ENCODE measurements around the gene NUDT6. TPM values are rescaled to one million over a fixed set of nuclear protein-coding genes. Genes with fewer than 3 reads are reported as not detected.
A peak's percentile ranks its signal among the peaks of the same experiment; 100 is the strongest.

The NUDT6 gene
- total RNA-seq, 1 experiment from 2014 or later: 6.1 TPM

DNA sequence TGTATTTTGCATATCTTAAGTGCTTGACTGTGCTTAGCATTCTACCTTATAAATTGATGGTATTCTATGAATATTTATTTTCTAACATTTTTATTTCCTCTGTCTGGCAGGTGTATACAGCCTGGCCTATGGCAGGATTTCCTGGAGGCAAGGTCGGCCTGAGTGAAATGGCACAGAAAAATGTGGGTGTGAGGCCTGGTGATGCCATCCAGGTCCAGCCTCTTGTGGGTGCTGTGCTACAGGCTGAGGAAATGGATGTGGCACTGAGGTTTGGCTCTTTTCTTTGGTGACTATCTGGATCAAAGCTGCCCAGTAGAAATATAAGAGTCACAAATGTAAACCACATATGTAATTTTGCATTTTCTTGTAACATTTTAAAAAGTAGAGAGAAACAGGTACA is 6.5 kb upstream of the NUDT6 start:
- no TSS peak for BruUV-seq (replicated peaks)
- POLR2A ChIA-PET (ENCODE audit: low non-redundant PET): no interaction called here
- TF ChIP-seq EZH2 (IDR thresholded peaks at IDR 0.05; ENCODE audit: borderline replicate concordance, low read depth, low read length, poor library complexity, severe bottlenecking) (no peak), CTCF (conservative IDR thresholded peaks at IDR 0.05; ENCODE audit: low read depth, low read length) (no peak)

GRCh38 chr4:122922877-122923511 is 597 bp upstream of the NUDT6 start:
- H3K4me1 ChIP-seq (ENCODE audit: insufficient read depth, low read length, poor library complexity, severe bottlenecking): peaks cover 15% of the 10 kb centered on the region
- BruUV-seq (replicated peaks): no TSS peak
- H3K36me3 ChIP-seq (ENCODE audit: insufficient read depth, low read length, poor library complexity, severe bottlenecking): no peaks in the 10 kb centered on the region
- H3K27ac ChIP-seq (ENCODE audit: low read depth, low read length, poor library complexity, severe bottlenecking): peak overlapping the region; percentile 75
- no peaks in the 10 kb centered on the region for H3K27me3 ChIP-seq (replicated peaks; ENCODE audit: insufficient read depth, low read depth, low read length, poor library complexity)
- DNase-seq (ENCODE audit: low spot score): peak; percentile 96
- H3K4me3 ChIP-seq (ENCODE audit: low read depth, low read length, poor library complexity, severe bottlenecking): peak overlapping the region; percentile 71
- POLR2A ChIA-PET (ENCODE audit: low non-redundant PET): no interaction called here
- intact Hi-C loops (cut with micrococcal nuclease; ENCODE audit: unreplicated experiment): loop anchor here (1.0 to 10.0 kb wide), 4 partner anchors 161 to 321 kb away; no protein-coding TSS in a partner anchor
- TF ChIP-seq CTCF (conservative IDR thresholded peaks at IDR 0.05; ENCODE audit: low read depth, low read length) (no peak), EZH2 (IDR thresholded peaks at IDR 0.05; ENCODE audit: borderline replicate concordance, low read depth, low read length, poor library complexity, severe bottlenecking) (no peak)
- no peaks in the 10 kb centered on the region for H3K9me3 ChIP-seq (ENCODE audit: low read depth, low read length, poor library complexity, severe bottlenecking)
- CTCF ChIA-PET: no interaction called here

More for the DNA sequence above, 6.5 kb upstream of the NUDT6 start:
- CTCF ChIA-PET: no interaction called here
- peaks cover 9% of the 10 kb centered on the region for H3K4me1 ChIP-seq (ENCODE audit: insufficient read depth, low read length, poor library complexity, severe bottlenecking)
- no peak overlapping the region for H3K27ac ChIP-seq (ENCODE audit: low read depth, low read length, poor library complexity, severe bottlenecking)
- H3K9me3 ChIP-seq (ENCODE audit: low read depth, low read length, poor library complexity, severe bottlenecking): no peaks in the 10 kb centered on the region
- no peak for DNase-seq (ENCODE audit: low spot score)
- H3K4me3 ChIP-seq (ENCODE audit: low read depth, low read length, poor library complexity, severe bottlenecking): no peak overlapping the region
- no peaks in the 10 kb centered on the region for H3K27me3 ChIP-seq (replicated peaks; ENCODE audit: insufficient read depth, low read depth, low read length, poor library complexity)
- intact Hi-C loops (cut with micrococcal nuclease; ENCODE audit: unreplicated experiment): loop anchor here (5.0 to 10.0 kb wide), 2 partner anchors 166 to 477 kb away; no protein-coding TSS in a partner anchor
- peaks cover 19% of the 10 kb centered on the region for H3K36me3 ChIP-seq (ENCODE audit: insufficient read depth, low read length, poor library complexity, severe bottlenecking)

DNA sequence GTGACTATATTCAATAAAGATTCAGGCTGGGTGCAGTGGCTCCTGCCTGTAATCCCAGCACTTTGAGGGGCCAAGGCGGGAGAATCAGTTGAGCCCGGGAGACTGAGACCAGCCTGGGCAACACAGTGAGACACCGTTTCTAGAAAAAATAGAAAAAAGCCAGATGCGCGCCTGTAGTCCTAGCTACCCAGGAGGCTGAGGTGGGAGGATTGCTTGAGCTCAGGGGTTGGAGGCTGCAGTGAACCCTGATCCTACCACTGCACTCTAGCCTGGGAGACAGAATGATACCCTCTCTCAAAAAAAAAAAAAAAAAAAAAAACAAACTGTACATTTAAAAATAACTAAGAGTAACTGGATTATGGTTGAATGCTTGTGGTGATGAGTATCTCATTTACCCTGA is 1.1 kb downstream of the NUDT6 start:
- H3K27ac ChIP-seq (ENCODE audit: low read depth, low read length, poor library complexity, severe bottlenecking): no peak overlapping the region

More for the DNA sequence above, 1.1 kb downstream of the NUDT6 start:
- no peak for DNase-seq (ENCODE audit: low spot score)
- Histone ChIP-seq H3K36me3 (ENCODE audit: insufficient read depth, low read length, poor library complexity, severe bottlenecking) (no peaks in the 10 kb centered on the region), H3K9me3 (ENCODE audit: low read depth, low read length, poor library complexity, severe bottlenecking) (no peaks in the 10 kb centered on the region), H3K4me1 (ENCODE audit: insufficient read depth, low read length, poor library complexity, severe bottlenecking) (peaks cover 15% of the 10 kb centered on the region), H3K27me3 (replicated peaks; ENCODE audit: insufficient read depth, low read depth, low read length, poor library complexity) (no peaks in the 10 kb centered on the region), H3K4me3 (ENCODE audit: low read depth, low read length, poor library complexity, severe bottlenecking) (peak overlapping the region; percentile 71)
- CTCF ChIA-PET: no interaction called here
- intact Hi-C loops (cut with micrococcal nuclease; ENCODE audit: unreplicated experiment): loop anchor here (5.0 to 10.0 kb wide), 2 partner anchors 174 to 319 kb away; no protein-coding TSS in a partner anchor
- no peak for TF ChIP-seq EZH2 (IDR thresholded peaks at IDR 0.05; ENCODE audit: borderline replicate concordance, low read depth, low read length, poor library complexity, severe bottlenecking)
- no peak for TF ChIP-seq CTCF (conservative IDR thresholded peaks at IDR 0.05; ENCODE audit: low read depth, low read length)
- POLR2A ChIA-PET (ENCODE audit: low non-redundant PET): no interaction called here
- TSS peak; percentile 51 for BruUV-seq (replicated peaks)

Data from A673 (cell line).